Fibroblast of the conjunctiva (primary cell): ENCODE measurements around the gene KRTAP10-3.

Experiments
- DNase-seq: peaks from one replicate; pipeline ENCODE4 v3.0.0-alpha.2; 2010; ENCODE audit warnings: low read depth

Gene KRTAP10-3

DNA sequence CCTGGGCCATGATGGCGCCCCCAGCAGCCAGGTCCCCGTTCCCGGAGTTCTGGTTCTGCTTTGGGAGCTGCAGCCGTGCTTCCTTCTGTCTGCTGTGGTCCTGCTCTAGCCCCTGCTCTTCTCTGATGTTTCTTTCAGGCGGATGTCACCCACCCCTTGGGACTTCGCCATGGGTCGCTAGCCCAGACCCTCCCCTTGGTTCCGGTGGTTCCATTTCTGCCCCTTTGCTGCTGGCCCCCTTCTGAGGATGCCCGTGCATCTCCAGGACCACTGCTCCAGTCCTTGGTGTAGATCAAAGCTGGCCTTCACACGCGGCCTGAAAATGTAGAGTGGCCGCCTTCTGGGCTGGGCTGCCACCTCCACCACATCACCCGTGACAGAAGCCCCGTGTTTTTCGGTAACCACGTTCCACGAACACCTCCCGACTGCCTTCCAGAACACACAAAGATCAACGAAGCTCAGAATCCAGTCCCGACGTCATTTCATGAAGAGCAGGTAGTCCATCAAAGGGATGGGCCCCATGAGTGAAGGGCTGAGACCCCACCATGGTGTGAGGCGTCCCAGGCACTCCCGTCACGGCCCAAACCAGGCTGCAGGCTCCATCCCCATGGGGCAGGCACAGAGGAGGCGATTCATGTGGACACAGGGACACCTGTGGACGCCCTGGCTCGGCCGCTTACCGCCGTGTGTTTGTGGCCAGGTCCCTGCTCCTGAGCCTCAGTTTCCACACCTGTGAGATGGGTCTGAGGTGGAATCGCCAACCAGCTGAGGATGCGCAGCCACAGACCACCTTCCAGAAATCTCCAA is 43.0 kb downstream of the KRTAP10-3 start:
- DNase-seq, result no peak

DNA sequence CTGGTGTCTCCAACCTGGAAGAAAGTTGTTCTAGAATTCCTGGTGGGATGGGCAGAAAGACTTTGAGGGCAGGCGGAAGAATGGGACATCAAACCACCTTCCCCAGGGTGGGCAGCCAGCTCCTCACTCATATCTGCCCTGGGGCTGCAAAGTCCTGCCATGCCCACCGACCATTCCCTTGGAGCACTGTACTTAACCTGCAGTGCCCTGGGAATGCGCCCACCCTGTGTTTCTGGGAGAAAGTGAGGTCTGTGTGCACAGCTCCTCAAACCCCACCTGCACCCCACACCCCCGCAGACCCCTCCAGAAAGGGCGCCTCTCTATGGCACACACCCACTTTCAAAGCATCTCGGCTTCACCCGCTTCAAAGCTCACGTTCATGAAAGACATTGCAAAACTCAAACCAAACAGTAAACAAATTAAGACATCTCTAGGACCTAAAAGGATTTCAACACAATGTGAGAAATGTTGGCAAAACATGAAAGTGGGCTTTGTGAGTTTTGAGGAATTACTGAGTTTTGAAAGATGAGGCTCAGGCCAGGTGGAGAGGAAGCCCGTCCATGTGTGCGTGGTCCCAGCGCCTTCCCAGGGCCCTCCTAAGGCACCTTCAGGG is 43.7 kb downstream of the KRTAP10-3 start:
- DNase-seq, result no peak

DNA sequence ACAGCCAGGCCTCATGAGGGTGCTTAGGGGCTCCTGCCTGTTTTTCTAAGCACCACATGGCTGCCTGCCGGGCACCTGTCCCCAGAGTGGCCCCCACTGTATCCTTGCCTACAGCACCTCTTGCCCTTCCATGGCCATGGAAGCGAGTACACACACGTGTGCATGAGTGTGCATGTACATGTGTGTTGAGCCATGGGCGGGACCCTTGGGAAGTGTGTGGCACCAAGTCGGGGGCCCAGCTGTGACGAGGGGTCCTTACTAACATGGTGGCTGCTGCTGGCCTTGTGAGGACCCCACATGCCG is 44.4 kb downstream of the KRTAP10-3 start:
- DNase-seq, result no peak

DNA sequence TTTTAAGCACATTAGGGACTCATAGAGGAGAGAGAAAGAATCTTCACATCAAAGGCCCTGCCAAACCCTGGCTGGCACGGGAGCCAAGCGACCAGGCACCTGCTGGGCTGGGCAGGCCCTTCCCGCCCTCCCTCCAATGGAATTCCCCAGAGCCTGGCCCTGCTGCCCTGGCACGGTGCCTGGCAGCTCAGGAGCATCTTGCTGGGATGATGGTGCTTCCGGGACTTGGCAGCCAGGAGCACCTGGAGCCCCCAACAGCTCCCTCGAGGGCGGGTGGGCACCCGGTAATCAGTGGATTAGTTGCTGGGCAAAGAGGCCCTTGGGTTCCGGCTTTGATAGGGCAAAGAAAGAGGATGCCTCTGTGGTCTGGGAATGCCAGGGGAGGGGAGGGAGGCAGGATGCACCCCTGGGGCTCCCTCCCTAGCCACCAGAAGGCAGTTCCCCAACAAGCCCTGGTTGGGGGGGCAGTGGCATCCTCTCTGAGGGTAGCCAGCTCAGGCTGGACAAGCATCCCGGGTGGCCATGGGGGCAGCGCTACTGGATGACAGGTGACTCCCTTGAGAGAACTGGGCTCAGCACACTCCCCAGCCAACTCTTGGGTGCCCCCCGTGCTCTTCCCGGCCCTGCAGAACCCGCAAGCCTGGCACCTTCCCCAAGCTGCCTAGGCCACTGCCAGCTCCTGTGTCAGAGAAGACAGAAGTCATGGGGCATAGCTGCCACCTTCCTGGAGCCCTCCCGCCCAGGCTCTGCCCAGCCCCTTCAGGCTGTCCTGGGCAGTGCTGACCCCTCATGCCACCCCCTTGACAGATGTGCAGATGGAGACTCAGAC is 45.0 kb downstream of the KRTAP10-3 start:
- DNase-seq, result no peak

DNA sequence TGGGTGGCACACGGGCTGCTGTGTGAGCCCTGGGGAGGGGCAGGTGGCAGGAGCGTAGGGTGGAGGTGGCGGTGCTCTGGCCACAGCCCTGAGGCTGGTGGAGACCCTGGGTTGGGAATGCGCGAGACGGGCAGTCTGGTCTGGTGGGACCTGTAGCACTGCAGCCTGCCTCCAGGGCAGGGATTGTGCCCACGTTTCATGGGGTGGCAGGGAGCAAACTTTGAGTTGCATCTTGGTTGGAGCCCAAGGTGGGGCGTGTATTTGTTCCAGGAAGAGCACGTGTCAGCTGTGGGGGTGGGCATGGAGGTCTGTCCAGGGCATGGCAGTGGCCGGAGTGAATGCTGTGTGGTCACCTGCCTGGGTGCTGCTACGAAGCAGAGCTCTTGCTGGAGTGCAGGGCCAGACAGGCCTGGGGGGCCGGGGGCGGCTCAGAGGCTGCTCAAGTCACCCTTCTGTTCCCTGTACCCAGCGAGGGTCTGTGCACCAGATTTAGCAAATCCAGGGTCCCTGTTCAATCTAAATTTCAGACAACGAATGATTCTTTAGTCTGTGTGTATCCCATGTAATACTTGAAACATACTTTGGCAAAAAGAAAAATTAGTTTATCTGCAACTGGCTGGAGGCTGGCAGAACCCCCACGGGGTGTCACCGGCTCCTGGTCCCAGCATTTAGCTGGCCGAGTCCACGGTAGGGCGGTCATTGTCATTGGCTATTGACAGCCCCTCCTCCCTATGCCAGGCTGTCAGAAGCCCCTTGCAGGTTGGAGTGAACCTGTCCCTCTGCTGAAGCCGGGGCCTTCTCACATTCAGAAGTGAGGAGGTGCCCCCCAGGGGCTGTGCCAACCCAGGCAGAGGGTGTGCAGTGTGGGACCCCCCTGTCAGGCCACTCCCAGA is 45.9 kb downstream of the KRTAP10-3 start:
- no peak for DNase-seq

DNA sequence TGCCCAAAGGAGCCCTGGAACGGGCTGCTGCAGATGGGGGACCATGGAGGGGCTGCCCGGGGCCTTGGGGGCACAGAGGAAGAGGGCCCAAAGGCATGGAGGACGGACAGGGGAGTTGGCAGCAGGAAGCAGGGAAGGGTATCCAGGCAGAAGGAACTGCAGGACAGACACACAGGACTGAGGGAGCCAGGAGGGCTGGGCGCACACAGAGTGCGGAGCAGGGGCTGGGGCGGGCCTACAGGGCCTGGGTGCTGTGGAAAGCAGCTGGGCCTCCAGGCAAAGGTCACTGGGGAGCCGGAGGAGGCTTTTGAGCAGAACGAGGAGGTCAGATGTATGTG is 46.7 kb downstream of the KRTAP10-3 start:
- DNase-seq, result no peak

DNA sequence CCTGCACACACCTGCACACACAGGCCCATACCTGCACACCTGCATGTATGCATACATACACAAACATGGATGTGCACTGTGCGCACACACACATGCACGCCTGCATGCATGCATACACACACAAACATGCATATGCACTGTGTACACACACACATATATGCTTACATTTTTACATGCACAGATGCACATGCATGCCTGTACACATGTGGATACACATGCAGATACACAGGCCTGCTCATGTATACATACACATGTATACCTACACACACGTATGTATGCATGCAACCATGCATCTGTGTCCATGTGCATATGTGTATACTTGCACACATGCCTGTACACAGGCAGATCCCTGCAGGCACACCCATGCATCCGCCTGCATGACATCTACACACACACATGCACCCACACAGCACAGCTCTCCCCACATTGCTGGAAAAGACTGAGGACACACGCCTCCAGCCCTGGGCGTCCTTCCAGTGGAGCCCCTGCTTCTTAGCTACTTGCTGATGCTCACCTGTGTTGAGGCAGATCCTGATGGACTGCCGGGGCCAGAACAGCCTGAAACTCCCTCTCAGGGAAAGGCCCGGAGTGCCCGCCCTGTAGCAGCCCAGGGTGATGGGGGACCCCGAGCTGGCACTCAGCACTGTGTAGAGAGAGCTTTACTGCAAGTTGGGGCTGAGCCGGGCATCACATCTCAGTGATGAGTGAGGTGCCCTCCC is 47.2 kb downstream of the KRTAP10-3 start:
- no peak for DNase-seq

DNA sequence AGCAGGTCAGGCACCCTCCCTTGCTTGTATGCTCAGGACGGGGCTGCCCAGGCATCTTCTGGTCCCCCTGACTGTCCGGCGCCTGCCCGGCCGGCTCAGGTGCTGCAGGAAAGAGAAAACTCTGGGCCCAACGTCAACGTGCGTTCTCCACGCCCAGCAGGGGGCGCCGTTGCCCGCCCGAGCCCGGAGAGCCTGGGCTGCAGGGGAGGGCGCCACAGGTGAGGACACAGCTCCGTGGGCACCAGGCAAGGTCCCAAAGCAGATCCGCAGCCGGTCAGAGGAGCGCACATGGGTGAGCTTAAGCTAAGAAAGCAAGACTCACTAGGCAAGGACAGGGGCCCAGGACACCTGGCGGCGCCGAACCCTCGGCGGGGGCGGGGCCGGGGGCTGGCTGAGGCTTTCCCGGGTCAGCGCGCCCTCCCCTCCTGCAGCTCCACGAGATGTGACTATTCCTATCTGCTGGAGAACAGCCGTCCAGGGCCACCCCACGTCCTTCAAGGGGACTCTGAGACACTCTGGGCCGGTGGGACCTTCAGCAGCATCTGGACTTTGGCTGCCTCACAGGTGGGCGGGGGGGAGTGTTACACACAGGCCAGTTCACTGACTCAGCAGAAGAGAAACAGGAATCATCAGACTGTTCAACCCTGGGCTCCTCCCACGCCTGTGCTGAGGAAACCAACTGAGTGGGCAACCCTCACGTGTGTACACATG is 47.9 kb downstream of the KRTAP10-3 start:
- DNase-seq, result no peak

DNA sequence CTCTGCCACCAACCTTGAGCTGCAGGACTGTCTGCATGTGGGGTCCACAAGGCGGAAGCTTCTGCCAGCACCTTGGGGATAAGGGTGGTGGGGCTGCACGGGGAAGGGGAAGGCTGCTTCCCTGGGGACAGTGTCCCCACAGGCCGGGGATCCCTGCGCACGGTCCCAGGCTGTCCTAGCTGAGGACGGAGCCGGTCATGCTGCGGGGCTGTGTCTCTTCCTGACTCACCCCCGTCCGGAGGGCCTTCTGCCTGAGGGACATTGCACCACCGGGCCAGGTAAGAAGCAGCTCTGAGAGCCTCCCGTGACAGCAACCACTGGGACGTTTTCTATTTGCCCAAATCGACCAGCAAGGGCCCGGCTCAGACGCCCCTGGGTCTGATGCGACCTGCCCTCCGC is 48.5 kb downstream of the KRTAP10-3 start:
- no peak for DNase-seq

DNA sequence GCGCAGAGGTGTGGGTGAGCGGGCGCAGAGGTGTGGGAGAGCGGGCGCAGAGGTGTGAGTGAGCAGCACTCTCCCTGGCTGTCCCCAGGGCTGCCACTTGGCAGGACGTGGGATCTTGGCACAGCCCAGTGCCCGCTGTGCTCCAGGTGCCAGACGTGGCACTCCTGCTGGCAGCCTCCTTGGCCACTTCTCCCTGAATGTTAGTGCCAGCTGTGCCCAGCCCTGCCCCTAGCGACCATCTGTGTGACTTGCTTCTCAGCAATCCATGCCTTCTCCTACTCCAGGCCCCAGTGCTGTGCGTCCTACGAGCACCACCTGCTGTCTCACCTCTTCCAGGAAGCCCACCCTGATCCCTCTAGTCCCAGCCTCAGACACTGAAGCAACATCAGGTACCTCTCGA is 49.1 kb downstream of the KRTAP10-3 start:
- DNase-seq, result no peak

DNA sequence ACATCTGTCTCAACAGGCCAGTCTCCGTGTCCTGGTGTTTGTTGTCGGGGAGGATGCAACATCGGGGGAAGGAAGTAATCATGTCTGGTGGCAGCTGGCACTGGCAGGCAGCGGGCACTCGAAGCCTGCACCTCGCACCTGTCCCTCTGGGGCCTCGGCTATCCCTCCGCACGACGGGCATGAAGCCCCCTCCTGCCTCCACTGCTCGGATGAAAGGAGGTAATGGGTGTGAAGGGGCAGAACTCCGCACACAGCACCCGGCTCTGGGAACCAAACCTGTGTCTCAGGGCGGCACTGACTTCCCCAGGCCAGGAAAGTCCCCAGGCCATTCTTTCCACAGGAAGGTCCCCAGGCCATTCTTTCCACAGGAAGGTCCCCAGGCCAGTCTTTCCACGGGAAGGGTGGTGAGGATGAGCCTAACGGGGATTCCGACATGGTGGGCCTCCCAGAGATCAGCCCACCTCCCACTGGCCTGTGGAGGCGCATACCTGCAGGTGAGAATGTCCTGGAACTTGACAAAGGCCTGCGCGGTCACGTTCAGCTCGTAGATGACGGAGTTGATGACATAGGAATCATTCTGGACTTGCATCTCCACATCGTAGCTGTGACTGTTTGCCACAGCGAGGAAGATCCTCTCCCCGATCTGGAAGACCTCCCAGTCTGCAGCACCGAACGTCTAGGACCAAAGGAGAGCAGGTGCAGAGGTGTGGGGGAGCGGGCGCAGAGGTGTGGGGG is 49.7 kb downstream of the KRTAP10-3 start:
- DNase-seq, result no peak

DNA sequence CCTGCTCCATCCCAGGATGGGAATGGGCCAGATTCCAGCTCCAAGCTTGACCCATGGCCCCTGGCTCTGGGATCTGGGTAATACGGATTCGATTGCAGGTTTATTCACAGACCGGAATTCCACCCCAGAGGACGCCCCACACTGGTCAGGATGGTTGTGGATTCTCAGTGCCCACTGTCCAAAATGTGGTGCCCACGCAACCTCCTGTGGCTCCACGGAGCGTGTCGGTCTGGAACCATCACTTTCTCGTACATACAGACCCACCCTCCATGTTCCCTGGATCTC is 50.2 kb downstream of the KRTAP10-3 start:
- DNase-seq, result no peak
